HL-60 (cell line): ENCODE results near the gene SPC25.

Experiments used
- GABPA ChIP-seq: IDR thresholded peaks from 2 replicates; pipeline ENCODE4 v1.6.1; 2012; ENCODE audit warnings: low read depth
- TF ChIP-seq, protein P1 (sequence below): IDR thresholded peaks from 2 replicates; pipeline ENCODE4 v1.6.1; 2012; ENCODE audit warnings: low read depth; ENCODE audit not compliant: insufficient replicate concordance
- TF ChIP-seq, protein P2 (sequence below): IDR thresholded peaks from one replicate; pipeline ENCODE4 v1.5.1; 2011; ENCODE audit warnings: low read length, control low read depth, inconsistent platforms; ENCODE audit not compliant: insufficient read depth

DNA sequence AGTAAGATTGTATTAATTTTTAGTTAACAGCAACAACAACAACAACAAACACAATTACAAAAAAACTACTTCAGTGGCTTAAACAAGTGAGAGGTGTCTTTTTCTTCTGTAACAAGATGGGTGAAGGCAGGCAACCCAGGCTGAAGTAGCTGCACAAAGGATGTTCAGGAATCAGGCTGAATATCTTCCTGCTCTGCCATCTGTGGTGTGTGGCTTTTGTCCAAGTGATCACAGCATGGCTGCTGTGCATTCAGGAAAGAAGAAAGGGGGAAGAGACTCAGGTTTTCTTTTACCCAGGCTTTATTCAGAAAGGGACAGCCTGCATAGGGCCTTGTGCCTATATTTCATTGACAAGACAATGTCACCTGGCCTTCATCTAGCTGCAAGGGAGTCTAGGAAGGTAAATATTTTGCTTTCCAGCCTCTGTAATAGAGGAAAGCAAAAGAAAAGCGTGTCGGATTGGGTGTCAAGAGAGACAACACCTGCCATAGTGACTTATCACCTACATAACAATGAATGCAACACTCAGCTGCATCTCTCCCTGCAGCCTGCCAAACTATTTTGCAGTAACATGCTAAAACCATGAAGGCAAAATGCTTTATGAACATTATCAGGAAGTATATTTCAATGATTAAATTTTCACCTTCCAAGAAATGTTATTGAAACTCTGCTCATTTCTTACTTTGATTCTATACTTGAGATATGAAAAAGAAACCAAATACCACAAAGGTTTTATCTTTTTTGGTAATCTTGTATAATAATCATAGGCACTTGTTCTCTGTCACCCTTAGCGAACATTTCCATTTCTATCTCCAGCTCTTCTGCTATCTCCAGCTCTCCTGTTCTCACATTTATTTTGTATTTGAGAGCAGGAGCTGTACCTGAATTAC, 25.5 kb upstream of the SPC25 start:
- TF ChIP-seq, protein P1, sequence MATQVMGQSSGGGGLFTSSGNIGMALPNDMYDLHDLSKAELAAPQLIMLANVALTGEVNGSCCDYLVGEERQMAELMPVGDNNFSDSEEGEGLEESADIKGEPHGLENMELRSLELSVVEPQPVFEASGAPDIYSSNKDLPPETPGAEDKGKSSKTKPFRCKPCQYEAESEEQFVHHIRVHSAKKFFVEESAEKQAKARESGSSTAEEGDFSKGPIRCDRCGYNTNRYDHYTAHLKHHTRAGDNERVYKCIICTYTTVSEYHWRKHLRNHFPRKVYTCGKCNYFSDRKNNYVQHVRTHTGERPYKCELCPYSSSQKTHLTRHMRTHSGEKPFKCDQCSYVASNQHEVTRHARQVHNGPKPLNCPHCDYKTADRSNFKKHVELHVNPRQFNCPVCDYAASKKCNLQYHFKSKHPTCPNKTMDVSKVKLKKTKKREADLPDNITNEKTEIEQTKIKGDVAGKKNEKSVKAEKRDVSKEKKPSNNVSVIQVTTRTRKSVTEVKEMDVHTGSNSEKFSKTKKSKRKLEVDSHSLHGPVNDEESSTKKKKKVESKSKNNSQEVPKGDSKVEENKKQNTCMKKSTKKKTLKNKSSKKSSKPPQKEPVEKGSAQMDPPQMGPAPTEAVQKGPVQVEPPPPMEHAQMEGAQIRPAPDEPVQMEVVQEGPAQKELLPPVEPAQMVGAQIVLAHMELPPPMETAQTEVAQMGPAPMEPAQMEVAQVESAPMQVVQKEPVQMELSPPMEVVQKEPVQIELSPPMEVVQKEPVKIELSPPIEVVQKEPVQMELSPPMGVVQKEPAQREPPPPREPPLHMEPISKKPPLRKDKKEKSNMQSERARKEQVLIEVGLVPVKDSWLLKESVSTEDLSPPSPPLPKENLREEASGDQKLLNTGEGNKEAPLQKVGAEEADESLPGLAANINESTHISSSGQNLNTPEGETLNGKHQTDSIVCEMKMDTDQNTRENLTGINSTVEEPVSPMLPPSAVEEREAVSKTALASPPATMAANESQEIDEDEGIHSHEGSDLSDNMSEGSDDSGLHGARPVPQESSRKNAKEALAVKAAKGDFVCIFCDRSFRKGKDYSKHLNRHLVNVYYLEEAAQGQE: no peak
- TF ChIP-seq GABPA: no peak
- TF ChIP-seq, protein P2, sequence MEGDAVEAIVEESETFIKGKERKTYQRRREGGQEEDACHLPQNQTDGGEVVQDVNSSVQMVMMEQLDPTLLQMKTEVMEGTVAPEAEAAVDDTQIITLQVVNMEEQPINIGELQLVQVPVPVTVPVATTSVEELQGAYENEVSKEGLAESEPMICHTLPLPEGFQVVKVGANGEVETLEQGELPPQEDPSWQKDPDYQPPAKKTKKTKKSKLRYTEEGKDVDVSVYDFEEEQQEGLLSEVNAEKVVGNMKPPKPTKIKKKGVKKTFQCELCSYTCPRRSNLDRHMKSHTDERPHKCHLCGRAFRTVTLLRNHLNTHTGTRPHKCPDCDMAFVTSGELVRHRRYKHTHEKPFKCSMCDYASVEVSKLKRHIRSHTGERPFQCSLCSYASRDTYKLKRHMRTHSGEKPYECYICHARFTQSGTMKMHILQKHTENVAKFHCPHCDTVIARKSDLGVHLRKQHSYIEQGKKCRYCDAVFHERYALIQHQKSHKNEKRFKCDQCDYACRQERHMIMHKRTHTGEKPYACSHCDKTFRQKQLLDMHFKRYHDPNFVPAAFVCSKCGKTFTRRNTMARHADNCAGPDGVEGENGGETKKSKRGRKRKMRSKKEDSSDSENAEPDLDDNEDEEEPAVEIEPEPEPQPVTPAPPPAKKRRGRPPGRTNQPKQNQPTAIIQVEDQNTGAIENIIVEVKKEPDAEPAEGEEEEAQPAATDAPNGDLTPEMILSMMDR: no peak
